WTC11 (cell line): Measurements from ENCODE around the gene SMARCB1. TPM values are rescaled to one million over a fixed set of nuclear protein-coding genes. Genes with fewer than 3 reads are reported as not detected.

Experiments used
- ATAC-seq: fragments of 200-7000 bp; cut with Tn5 transposase; 2 replicates; pipeline ENCODE4 v1.10.0; 2021; ENCODE audit warnings: mild to moderate bottlenecking, moderate library complexity
- CTCF ChIA-PET: fragments of 300-600 bp; sonication (Branson Sonifier 250); formaldehyde crosslinking; loops from one replicate; lab custom pipeline; 2021; ENCODE audit warnings: antibody characterized with exemption; lab: Charles Lee
- POLR2A ChIA-PET: fragments of 350-600 bp; sonication (Branson Sonifier 250); formaldehyde crosslinking; loops from one replicate; lab custom pipeline; 2021; ENCODE audit warnings: antibody characterized with exemption; lab: Charles Lee
- DNase-seq: peaks from one replicate; pipeline ENCODE4 v3.0.0; 2021; ENCODE audit warnings: low spot score
- H3K27ac Mint-ChIP-seq: 2 replicates; pipeline ENCODE4 v1.8.0; 2021; ENCODE audit warnings: mixed read lengths
- H3K27me3 Mint-ChIP-seq: 2 replicates; pipeline ENCODE4 v1.8.0; 2021; ENCODE audit warnings: low read depth, mild to moderate bottlenecking, moderate library complexity, mixed read lengths
- H3K36me3 Mint-ChIP-seq: 2 replicates; pipeline ENCODE4 v1.8.0; 2021; ENCODE audit warnings: mixed read lengths
- H3K4me1 Mint-ChIP-seq: 2 replicates; pipeline ENCODE4 v1.8.0; 2022; ENCODE audit warnings: mixed read lengths
- H3K4me3 Mint-ChIP-seq: 2 replicates; pipeline ENCODE4 v1.8.0; 2021; ENCODE audit warnings: mild to moderate bottlenecking, moderate library complexity, mixed read lengths
- H3K9me3 Mint-ChIP-seq: 2 replicates; pipeline ENCODE4 v1.8.0; 2021; ENCODE audit warnings: mixed read lengths
- CREB1 ChIP-seq: sonication (generic); formaldehyde crosslinking; IDR thresholded peaks from 2 replicates; pipeline ENCODE4 v1.8.0; 2023; ENCODE audit warnings: mild to moderate bottlenecking, missing genetic modification reagents
- CREM ChIP-seq: sonication (generic); formaldehyde crosslinking; IDR thresholded peaks from 2 replicates; pipeline ENCODE4 v1.8.1; 2022; ENCODE audit warnings: mild to moderate bottlenecking, missing genetic modification reagents, moderate library complexity
- ELF4 ChIP-seq: sonication (generic); formaldehyde crosslinking; IDR thresholded peaks from 2 replicates; pipeline ENCODE4 v1.8.1; 2022; ENCODE audit warnings: low read depth, mild to moderate bottlenecking, moderate library complexity, missing genetic modification reagents
- FOXJ3 ChIP-seq: sonication (generic); formaldehyde crosslinking; IDR thresholded peaks from 2 replicates; pipeline ENCODE4 v1.9.0; 2021; ENCODE audit warnings: missing genetic modification reagents, mild to moderate bottlenecking, borderline replicate concordance
- FOXK1 ChIP-seq: sonication (generic); formaldehyde crosslinking; IDR thresholded peaks from 2 replicates; pipeline ENCODE4 v1.8.0; 2022; ENCODE audit warnings: mild to moderate bottlenecking, moderate library complexity, missing genetic modification reagents
- FOXP1 ChIP-seq: sonication (generic); formaldehyde crosslinking; IDR thresholded peaks from 2 replicates; pipeline ENCODE4 v1.8.0; 2022; ENCODE audit warnings: missing genetic modification reagents, mild to moderate bottlenecking, moderate library complexity, borderline replicate concordance
- GABPB1 ChIP-seq: sonication (generic); formaldehyde crosslinking; IDR thresholded peaks from 2 replicates; pipeline ENCODE4 v1.8.1; 2023; ENCODE audit warnings: mild to moderate bottlenecking, missing genetic modification reagents
- KAT7 ChIP-seq: sonication (generic); formaldehyde crosslinking; IDR thresholded peaks from 2 replicates; pipeline ENCODE4 v1.8.1; 2023; ENCODE audit warnings: missing genetic modification reagents, mild to moderate bottlenecking, borderline replicate concordance
- OVOL2 ChIP-seq: fragments of 250-450 bp; sonication (Bioruptor Pico); IDR thresholded peaks from 2 replicates; pipeline ENCODE4 v1.9.0; 2021; ENCODE audit warnings: mild to moderate bottlenecking, borderline replicate concordance
- RELA ChIP-seq: sonication (generic); formaldehyde crosslinking; IDR thresholded peaks from 2 replicates; pipeline ENCODE4 v1.8.1; 2022; ENCODE audit warnings: missing genetic modification reagents, mild to moderate bottlenecking, borderline replicate concordance
- SMAD4 ChIP-seq: sonication (generic); formaldehyde crosslinking; IDR thresholded peaks from 2 replicates; pipeline ENCODE4 v1.8.0; 2022; ENCODE audit warnings: mild to moderate bottlenecking, missing genetic modification reagents
- total RNA-seq: library from RNA; stranded (reverse); gene quantifications from 3 replicates; pipeline ENCODE4 v1.2.3, GENCODE V29; 2021
- TF ChIP-seq, protein P1 (sequence below): sonication (generic); formaldehyde crosslinking; IDR thresholded peaks from 2 replicates; pipeline ENCODE4 v1.8.1; 2023; ENCODE audit warnings: mild to moderate bottlenecking, missing genetic modification reagents, moderate library complexity
- TF ChIP-seq, protein P2 (sequence below): sonication (generic); formaldehyde crosslinking; IDR thresholded peaks from 2 replicates; pipeline ENCODE4 v1.8.0; 2023; ENCODE audit warnings: missing genetic modification reagents, mild to moderate bottlenecking, borderline replicate concordance
- TF ChIP-seq, protein P3 (sequence below): sonication (generic); formaldehyde crosslinking; IDR thresholded peaks from 2 replicates; pipeline ENCODE4 v1.8.0; 2022; ENCODE audit warnings: mild to moderate bottlenecking, missing genetic modification reagents
- TF ChIP-seq, protein P4 (sequence below): sonication (generic); formaldehyde crosslinking; IDR thresholded peaks from 2 replicates; pipeline ENCODE4 v1.8.1; 2023; ENCODE audit warnings: mild to moderate bottlenecking, moderate library complexity, missing genetic modification reagents
- TF ChIP-seq, protein P5 (sequence below): fragments of 250-450 bp; sonication (Bioruptor Pico); IDR thresholded peaks from 2 replicates; pipeline ENCODE4 v1.9.0; 2021; ENCODE audit warnings: mild to moderate bottlenecking
- TF ChIP-seq, protein P6 (sequence below): sonication (generic); formaldehyde crosslinking; IDR thresholded peaks from 2 replicates; pipeline ENCODE4 v1.8.1; 2023; ENCODE audit warnings: mild to moderate bottlenecking, missing genetic modification reagents
- TF ChIP-seq, protein P7 (sequence below): sonication (generic); formaldehyde crosslinking; IDR thresholded peaks from 2 replicates; pipeline ENCODE4 v1.8.0; 2023; ENCODE audit warnings: mild to moderate bottlenecking, missing genetic modification reagents
- TF ChIP-seq, protein P8 (sequence below): sonication (generic); formaldehyde crosslinking; IDR thresholded peaks from 2 replicates; pipeline ENCODE4 v1.8.1; 2022; ENCODE audit warnings: mild to moderate bottlenecking, moderate library complexity, missing genetic modification reagents

Gene SMARCB1
- total RNA-seq, 1 experiment from 2014 or later, result 135 TPM

DNA sequence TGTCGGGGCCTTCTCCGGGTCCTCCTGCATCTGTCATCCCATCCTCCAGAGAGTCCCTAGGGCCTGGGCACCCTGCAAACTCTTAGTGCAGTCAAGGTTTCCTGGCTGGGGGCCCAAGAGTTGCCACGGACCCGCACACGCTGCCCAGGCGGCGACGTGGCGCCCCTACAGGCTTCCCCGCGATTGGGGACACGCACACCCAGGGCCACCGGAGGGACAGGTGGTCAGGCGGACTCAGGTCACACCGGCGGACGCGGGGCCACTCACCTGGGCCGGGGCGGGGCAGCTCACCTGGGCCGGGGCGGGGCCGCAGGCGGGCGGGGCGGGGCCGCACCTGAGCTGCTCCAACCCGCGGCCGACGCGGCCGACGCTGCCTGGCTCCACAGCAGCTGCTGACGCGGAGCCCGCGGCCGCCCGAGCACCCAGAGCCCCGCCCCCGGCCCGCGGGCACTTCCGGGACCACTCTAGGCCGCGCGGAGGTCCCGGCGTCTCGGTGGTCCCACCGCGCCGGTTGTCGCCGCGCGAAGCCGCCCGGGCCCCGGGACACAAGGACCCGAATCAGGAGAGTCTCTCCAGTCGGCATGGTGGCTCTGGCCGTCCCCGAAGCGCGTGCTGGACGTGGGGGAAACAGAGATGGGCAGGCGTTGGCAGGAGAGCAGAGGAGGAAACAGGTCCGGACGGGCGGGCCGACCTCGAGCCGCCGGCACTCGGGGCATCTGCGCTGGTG lies 35.9 kb upstream of the SMARCB1 start, which contains the start of gene ZNF70:
Gene ZNF70 (minus strand): TSS at position 399 of the 727 bp plus-strand sequence. CDS start 5,972 bp downstream, outside the sequence.
- CTCF ChIA-PET, result interaction anchor here (0.9 to 2.2 kb wide), 4 partner anchors 12 to 159 kb away, joined by 4 to 8 read pairs (median 6); partner anchors contain the start of genes C22orf15, CHCHD10 and SLC2A11
- Mint-ChIP-seq H3K4me3 (peak within 1 kb of the TSS; percentile 85), H3K9me3 (no peaks in the 10 kb centered on the region), H3K27me3 (no peaks in the 10 kb centered on the region), H3K27ac (peak within 1 kb of the TSS; percentile 91), H3K4me1 (peaks cover 22% of the 10 kb centered on the region), H3K36me3 (no peaks in the 10 kb centered on the region)
- POLR2A ChIA-PET, result interaction anchor here (0.5 to 1.4 kb wide), 3 partner anchors 30 to 106 kb away, joined by 3 to 4 read pairs (median 3); partner anchors contain the start of gene SLC2A11
- ATAC-seq (peak; percentile 90), DNase-seq (peak; percentile 91)
- TF ChIP-seq GABPB1 (CRISPR knock-in tag), result peak; percentile 31; the same call in 1 of the 2 replicates
- TF ChIP-seq ELF4, result no peak
- no peak for TF ChIP-seq FOXJ3 (CRISPR knock-in tag)
- TF ChIP-seq CREB1 (CRISPR knock-in tag), result 0 out of 2 replicates have a peak, but pooled peaks have one; percentile 42
- no peak for TF ChIP-seq OVOL2 (CRISPR knock-in tag)
- TF ChIP-seq KAT7 (CRISPR knock-in tag), result no peak
- no peak for TF ChIP-seq SMAD4
- TF ChIP-seq, protein P1, sequence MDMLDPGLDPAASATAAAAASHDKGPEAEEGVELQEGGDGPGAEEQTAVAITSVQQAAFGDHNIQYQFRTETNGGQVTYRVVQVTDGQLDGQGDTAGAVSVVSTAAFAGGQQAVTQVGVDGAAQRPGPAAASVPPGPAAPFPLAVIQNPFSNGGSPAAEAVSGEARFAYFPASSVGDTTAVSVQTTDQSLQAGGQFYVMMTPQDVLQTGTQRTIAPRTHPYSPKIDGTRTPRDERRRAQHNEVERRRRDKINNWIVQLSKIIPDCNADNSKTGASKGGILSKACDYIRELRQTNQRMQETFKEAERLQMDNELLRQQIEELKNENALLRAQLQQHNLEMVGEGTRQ (CRISPR knock-in tag), result 0 out of 2 replicates have a peak, but pooled peaks have one; percentile 38
- TF ChIP-seq, protein P2, sequence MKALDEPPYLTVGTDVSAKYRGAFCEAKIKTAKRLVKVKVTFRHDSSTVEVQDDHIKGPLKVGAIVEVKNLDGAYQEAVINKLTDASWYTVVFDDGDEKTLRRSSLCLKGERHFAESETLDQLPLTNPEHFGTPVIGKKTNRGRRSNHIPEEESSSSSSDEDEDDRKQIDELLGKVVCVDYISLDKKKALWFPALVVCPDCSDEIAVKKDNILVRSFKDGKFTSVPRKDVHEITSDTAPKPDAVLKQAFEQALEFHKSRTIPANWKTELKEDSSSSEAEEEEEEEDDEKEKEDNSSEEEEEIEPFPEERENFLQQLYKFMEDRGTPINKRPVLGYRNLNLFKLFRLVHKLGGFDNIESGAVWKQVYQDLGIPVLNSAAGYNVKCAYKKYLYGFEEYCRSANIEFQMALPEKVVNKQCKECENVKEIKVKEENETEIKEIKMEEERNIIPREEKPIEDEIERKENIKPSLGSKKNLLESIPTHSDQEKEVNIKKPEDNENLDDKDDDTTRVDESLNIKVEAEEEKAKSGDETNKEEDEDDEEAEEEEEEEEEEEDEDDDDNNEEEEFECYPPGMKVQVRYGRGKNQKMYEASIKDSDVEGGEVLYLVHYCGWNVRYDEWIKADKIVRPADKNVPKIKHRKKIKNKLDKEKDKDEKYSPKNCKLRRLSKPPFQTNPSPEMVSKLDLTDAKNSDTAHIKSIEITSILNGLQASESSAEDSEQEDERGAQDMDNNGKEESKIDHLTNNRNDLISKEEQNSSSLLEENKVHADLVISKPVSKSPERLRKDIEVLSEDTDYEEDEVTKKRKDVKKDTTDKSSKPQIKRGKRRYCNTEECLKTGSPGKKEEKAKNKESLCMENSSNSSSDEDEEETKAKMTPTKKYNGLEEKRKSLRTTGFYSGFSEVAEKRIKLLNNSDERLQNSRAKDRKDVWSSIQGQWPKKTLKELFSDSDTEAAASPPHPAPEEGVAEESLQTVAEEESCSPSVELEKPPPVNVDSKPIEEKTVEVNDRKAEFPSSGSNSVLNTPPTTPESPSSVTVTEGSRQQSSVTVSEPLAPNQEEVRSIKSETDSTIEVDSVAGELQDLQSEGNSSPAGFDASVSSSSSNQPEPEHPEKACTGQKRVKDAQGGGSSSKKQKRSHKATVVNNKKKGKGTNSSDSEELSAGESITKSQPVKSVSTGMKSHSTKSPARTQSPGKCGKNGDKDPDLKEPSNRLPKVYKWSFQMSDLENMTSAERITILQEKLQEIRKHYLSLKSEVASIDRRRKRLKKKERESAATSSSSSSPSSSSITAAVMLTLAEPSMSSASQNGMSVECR (CRISPR knock-in tag), result no peak; the same call in 1 of the 2 replicates
- TF ChIP-seq, protein P3, sequence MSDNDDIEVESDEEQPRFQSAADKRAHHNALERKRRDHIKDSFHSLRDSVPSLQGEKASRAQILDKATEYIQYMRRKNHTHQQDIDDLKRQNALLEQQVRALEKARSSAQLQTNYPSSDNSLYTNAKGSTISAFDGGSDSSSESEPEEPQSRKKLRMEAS (CRISPR knock-in tag), result peak; percentile 6; the same call in 1 of the 2 replicates
- TF ChIP-seq, protein P4, sequence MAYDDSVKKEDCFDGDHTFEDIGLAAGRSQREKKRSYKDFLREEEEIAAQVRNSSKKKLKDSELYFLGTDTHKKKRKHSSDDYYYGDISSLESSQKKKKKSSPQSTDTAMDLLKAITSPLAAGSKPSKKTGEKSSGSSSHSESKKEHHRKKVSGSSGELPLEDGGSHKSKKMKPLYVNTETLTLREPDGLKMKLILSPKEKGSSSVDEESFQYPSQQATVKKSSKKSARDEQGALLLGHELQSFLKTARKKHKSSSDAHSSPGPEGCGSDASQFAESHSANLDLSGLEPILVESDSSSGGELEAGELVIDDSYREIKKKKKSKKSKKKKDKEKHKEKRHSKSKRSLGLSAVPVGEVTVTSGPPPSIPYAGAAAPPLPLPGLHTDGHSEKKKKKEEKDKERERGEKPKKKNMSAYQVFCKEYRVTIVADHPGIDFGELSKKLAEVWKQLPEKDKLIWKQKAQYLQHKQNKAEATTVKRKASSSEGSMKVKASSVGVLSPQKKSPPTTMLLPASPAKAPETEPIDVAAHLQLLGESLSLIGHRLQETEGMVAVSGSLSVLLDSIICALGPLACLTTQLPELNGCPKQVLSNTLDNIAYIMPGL, result peak; percentile 57; the same call in 1 of the 2 replicates
- no peak for TF ChIP-seq FOXP1 (CRISPR knock-in tag)
- TF ChIP-seq, protein P5, sequence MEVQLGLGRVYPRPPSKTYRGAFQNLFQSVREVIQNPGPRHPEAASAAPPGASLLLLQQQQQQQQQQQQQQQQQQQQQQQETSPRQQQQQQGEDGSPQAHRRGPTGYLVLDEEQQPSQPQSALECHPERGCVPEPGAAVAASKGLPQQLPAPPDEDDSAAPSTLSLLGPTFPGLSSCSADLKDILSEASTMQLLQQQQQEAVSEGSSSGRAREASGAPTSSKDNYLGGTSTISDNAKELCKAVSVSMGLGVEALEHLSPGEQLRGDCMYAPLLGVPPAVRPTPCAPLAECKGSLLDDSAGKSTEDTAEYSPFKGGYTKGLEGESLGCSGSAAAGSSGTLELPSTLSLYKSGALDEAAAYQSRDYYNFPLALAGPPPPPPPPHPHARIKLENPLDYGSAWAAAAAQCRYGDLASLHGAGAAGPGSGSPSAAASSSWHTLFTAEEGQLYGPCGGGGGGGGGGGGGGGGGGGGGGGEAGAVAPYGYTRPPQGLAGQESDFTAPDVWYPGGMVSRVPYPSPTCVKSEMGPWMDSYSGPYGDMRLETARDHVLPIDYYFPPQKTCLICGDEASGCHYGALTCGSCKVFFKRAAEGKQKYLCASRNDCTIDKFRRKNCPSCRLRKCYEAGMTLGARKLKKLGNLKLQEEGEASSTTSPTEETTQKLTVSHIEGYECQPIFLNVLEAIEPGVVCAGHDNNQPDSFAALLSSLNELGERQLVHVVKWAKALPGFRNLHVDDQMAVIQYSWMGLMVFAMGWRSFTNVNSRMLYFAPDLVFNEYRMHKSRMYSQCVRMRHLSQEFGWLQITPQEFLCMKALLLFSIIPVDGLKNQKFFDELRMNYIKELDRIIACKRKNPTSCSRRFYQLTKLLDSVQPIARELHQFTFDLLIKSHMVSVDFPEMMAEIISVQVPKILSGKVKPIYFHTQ (CRISPR knock-in tag), result no peak
- TF ChIP-seq, protein P6, sequence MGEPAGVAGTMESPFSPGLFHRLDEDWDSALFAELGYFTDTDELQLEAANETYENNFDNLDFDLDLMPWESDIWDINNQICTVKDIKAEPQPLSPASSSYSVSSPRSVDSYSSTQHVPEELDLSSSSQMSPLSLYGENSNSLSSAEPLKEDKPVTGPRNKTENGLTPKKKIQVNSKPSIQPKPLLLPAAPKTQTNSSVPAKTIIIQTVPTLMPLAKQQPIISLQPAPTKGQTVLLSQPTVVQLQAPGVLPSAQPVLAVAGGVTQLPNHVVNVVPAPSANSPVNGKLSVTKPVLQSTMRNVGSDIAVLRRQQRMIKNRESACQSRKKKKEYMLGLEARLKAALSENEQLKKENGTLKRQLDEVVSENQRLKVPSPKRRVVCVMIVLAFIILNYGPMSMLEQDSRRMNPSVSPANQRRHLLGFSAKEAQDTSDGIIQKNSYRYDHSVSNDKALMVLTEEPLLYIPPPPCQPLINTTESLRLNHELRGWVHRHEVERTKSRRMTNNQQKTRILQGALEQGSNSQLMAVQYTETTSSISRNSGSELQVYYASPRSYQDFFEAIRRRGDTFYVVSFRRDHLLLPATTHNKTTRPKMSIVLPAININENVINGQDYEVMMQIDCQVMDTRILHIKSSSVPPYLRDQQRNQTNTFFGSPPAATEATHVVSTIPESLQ, result no peak
- TF ChIP-seq, protein P7, sequence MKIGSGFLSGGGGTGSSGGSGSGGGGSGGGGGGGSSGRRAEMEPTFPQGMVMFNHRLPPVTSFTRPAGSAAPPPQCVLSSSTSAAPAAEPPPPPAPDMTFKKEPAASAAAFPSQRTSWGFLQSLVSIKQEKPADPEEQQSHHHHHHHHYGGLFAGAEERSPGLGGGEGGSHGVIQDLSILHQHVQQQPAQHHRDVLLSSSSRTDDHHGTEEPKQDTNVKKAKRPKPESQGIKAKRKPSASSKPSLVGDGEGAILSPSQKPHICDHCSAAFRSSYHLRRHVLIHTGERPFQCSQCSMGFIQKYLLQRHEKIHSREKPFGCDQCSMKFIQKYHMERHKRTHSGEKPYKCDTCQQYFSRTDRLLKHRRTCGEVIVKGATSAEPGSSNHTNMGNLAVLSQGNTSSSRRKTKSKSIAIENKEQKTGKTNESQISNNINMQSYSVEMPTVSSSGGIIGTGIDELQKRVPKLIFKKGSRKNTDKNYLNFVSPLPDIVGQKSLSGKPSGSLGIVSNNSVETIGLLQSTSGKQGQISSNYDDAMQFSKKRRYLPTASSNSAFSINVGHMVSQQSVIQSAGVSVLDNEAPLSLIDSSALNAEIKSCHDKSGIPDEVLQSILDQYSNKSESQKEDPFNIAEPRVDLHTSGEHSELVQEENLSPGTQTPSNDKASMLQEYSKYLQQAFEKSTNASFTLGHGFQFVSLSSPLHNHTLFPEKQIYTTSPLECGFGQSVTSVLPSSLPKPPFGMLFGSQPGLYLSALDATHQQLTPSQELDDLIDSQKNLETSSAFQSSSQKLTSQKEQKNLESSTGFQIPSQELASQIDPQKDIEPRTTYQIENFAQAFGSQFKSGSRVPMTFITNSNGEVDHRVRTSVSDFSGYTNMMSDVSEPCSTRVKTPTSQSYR (CRISPR knock-in tag), result 0 out of 2 replicates have a peak, but pooled peaks have one; percentile 11
- TF ChIP-seq FOXK1 (CRISPR knock-in tag), result no peak; the same call in 1 of the 2 replicates
- TF ChIP-seq, protein P8, sequence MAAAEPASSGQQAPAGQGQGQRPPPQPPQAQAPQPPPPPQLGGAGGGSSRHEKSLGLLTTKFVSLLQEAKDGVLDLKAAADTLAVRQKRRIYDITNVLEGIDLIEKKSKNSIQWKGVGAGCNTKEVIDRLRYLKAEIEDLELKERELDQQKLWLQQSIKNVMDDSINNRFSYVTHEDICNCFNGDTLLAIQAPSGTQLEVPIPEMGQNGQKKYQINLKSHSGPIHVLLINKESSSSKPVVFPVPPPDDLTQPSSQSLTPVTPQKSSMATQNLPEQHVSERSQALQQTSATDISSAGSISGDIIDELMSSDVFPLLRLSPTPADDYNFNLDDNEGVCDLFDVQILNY (CRISPR knock-in tag), result no peak
- TF ChIP-seq RELA, result no peak
- TF ChIP-seq CREM (CRISPR knock-in tag), result peak; percentile 73; the same call in 1 of the 2 replicates
